Body of pancreas (tissue), 4 donors: Measurements from ENCODE around the gene ETNPPL.

Experiments used
- CTCF ChIP-seq, 7 experiments: fragments of 450-650 bp in 4 of 7; fragments of 200-600 bp in 3 of 7; sonication (generic) in 3 of 7; IDR thresholded peaks; one replicate each; pipeline ENCODE4 v1.5.1; 2016 to 2019; ENCODE audit warnings: antibody characterized with exemption in 7 of 7
- POLR2A ChIP-seq, 3 donors: fragments of 450-650 bp; IDR thresholded peaks; one replicate each; pipeline ENCODE4 v1.6.1; 2016; ENCODE audit warnings: antibody characterized with exemption in 3 of 3, mild to moderate bottlenecking in 2 of 3

- TF ChIP-seq CTCF (IDR thresholded peaks at IDR 0.05) (no peak), POLR2A (IDR thresholded peaks at IDR 0.05) (no peak)
Observed at GRCh38 chr4:108749119-108749518, 13.7 kb downstream of the ETNPPL start.
